Omental fat pad (tissue), 4 donors: ENCODE results near the gene IFI27L1. TPM values are rescaled to one million over a fixed set of nuclear protein-coding genes. Genes with fewer than 3 reads are reported as not detected.

Source experiments
- ATAC-seq: fragments of 150-250 bp; one replicate; pipeline ENCODE4 v1.9.1; 2016; ENCODE audit warnings: mild to moderate bottlenecking, moderate library complexity; ENCODE audit not compliant: low FRiP score
- DNase-seq: peaks from one replicate; pipeline ENCODE4 v3.0.0-alpha.2; 2019; ENCODE audit warnings: low spot score
- total RNA-seq, 4 donors: library from RNA; depleted of rRNA; stranded (reverse); fragments of >200 nt; gene quantifications; one replicate each; pipeline ENCODE4 v1.1.0, GENCODE V29; 2016
- TF ChIP-seq, protein P1 (sequence below), 3 donors: fragments of 450-650 bp; IDR thresholded peaks; one replicate each; pipeline ENCODE4 v1.5.1; 2016 to 2017; ENCODE audit warnings: antibody characterized with exemption in 3 of 3, mild to moderate bottlenecking in 3 of 3, moderate library complexity in 2 of 3

The IFI27L1 gene
- total RNA-seq, 4 donors from 2014 or later: 9.2 to 28.6 (median 13.1) TPM

DNA sequence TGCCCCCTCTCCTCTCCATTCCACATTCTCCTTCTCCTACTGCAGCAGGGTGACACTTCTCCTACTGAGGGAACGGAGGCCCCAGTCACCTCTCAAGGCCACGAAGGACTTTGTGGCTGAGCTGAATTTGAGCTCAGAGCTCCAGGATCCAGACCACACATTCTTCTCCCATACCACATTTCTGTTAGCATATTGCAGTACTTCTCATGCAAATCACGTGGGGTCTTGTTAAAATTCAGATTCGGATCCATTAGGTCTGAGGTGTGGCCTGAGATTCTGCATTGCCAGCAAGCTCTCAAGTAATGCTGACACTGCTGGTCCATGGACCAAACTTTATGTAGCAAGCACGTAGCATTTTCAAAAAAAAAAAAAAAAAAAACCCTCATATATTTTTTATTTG, 57.9 kb downstream of the IFI27L1 start:
- DNase-seq: no peak
- TF ChIP-seq, protein P1, sequence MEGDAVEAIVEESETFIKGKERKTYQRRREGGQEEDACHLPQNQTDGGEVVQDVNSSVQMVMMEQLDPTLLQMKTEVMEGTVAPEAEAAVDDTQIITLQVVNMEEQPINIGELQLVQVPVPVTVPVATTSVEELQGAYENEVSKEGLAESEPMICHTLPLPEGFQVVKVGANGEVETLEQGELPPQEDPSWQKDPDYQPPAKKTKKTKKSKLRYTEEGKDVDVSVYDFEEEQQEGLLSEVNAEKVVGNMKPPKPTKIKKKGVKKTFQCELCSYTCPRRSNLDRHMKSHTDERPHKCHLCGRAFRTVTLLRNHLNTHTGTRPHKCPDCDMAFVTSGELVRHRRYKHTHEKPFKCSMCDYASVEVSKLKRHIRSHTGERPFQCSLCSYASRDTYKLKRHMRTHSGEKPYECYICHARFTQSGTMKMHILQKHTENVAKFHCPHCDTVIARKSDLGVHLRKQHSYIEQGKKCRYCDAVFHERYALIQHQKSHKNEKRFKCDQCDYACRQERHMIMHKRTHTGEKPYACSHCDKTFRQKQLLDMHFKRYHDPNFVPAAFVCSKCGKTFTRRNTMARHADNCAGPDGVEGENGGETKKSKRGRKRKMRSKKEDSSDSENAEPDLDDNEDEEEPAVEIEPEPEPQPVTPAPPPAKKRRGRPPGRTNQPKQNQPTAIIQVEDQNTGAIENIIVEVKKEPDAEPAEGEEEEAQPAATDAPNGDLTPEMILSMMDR (IDR thresholded peaks at IDR 0.05): no peak
- ATAC-seq: no peak

- no peak for ATAC-seq
- TF ChIP-seq, protein P1 (IDR thresholded peaks at IDR 0.05): no peak
- DNase-seq: no peak
Measured at GRCh38 chr14:94139421-94139820, 58.3 kb downstream of the IFI27L1 start.

GRCh38 chr14:94142247-94142646, 61.1 kb downstream of the IFI27L1 start:
- TF ChIP-seq, protein P1 (IDR thresholded peaks at IDR 0.05): no peak
- ATAC-seq: no peak
- no peak for DNase-seq

DNA sequence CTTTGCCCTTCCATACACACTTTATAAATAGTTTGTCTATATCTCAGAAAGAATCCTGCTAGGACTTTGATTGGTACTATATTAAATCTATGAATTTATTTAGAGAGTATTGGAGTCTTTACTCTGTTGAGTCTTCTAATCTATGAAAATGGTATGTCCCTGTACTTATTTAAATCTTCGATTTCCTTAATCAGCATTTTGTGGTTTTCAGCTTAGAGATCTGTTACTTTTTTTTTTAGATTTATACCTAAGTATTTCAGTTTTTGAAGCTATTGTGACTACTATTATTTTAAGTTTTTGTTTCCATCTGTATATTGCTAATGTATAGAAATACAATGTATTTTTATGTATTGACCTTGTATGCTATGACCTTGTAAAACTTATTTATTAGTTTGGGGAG, 61.7 kb downstream of the IFI27L1 start:
- TF ChIP-seq, protein P1 (IDR thresholded peaks at IDR 0.05): no peak
- ATAC-seq: no peak
- no peak for DNase-seq

DNA sequence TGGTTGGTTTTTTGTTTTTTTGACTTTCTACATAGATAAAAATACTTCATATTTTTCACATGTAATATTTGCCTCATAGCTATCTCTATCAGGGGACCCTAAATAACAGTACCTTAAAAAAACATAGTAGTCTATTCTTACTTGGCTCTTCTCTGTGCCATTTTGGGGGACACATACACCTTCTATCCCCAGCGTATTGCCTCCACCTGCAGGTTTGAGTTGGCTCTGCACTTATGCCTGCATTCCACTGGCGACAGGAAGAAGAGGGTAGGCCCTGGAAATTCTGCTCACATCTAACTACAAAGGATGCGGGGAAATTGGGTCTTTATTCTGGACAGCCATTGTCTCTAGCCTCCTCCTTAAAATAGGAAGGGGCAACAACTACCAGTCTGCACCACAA, 62.1 kb downstream of the IFI27L1 start:
- DNase-seq (no peak), ATAC-seq (no peak)
- TF ChIP-seq, protein P1 (IDR thresholded peaks at IDR 0.05): no peak

DNA sequence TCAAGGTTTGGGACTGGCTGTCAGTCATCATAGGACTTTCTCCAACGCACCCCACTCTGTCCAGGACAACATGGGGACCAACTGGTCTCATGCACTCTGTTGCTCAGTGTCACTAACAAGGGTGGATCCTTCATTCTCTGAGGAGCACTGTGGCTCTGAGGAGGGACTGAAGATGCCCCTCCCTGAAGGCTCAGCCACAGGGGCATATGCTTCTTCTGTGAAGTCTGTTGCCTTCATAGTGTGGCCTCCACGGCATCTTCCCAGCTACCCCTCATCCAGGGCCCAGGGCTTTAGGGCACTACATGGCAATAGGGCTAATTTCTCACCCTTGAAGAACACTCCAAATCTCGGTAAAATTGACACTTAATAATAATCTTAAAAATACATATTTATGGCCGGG, 62.6 kb downstream of the IFI27L1 start:
- no peak for DNase-seq
- TF ChIP-seq, protein P1 (IDR thresholded peaks at IDR 0.05): no peak
- no peak for ATAC-seq

DNA sequence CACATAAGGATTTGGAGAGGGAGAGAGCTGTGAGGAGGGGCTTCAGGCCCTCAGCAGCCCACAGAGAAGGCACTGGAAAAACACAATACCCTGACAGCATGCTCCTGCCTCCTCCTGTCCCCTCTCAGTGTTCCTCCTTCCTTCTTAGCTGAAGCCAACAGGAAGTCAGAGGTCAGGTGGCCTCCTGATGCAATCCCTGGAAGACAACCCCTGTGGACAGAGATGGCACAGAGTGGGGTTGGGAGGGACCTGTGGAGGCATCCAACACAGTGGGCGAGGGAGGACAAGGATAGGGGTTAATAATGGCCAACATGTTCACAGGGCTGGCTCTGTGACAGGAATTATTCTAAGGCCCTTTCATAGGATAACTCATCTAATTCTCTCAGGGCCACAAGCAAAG, 63.7 kb downstream of the IFI27L1 start:
- no peak for ATAC-seq
- TF ChIP-seq, protein P1 (IDR thresholded peaks at IDR 0.05): no peak
- DNase-seq: no peak
